ENCODE data around the gene PALB2. TPM values are rescaled to one million over a fixed set of nuclear protein-coding genes. Genes with fewer than 3 reads are reported as not detected.
A peak's percentile ranks its signal among the peaks of the same experiment; 100 is the strongest.

The PALB2 gene
- total RNA-seq, 4 donors from 2014 or later: 10.8 to 17.2 (median 14.0) TPM

- WGBS, 2 donors: 69 to 72% methylated on average over 4 of the region's 4 CpGs
- no peaks in the 10 kb centered on the region for H3K4me1 ChIP-seq
- intact Hi-C loops (cut with DNase I): no loop called here
- no peak overlapping the region for H3K4me3 ChIP-seq (replicated peaks in 1 of 3)
- TF ChIP-seq POLR2A (IDR thresholded peaks at IDR 0.05) (no peak), CTCF (IDR thresholded peaks at IDR 0.05) (no peak)
- no peaks in the 10 kb centered on the region for H3K9me3 ChIP-seq
- no peaks in the 10 kb centered on the region for H3K27me3 ChIP-seq
- peaks cover 6 to 11% of the 10 kb centered on the region in 2 donors for H3K36me3 ChIP-seq
- no peak for DNase-seq
- H3K27ac ChIP-seq: no peak overlapping the region
Measured at GRCh38 chr16:23608194-23608593, 32.9 kb downstream of the PALB2 start.

GRCh38 chr16:23607726-23608125 lies 33.4 kb downstream of the PALB2 start:
- WGBS, 2 donors: 79 to 90% methylated on average over 6 of the region's 6 CpGs
- H3K27me3 ChIP-seq: no peaks in the 10 kb centered on the region
- H3K4me3 ChIP-seq (replicated peaks in 1 of 3): no peak overlapping the region
- no peaks in the 10 kb centered on the region for H3K4me1 ChIP-seq
- DNase-seq: no peak
- H3K9me3 ChIP-seq: no peaks in the 10 kb centered on the region
- H3K36me3 ChIP-seq: peaks cover 6 to 13% of the 10 kb centered on the region in 2 donors
- intact Hi-C loops (cut with DNase I): no loop called here
- TF ChIP-seq CTCF (IDR thresholded peaks at IDR 0.05): no peak
- no peak for TF ChIP-seq POLR2A (IDR thresholded peaks at IDR 0.05)
- H3K27ac ChIP-seq: no peak overlapping the region

- peaks cover 8 to 14% of the 10 kb centered on the region in 2 donors for H3K4me1 ChIP-seq
- intact Hi-C loops (cut with DNase I): no loop called here
- no peak for TF ChIP-seq POLR2A (IDR thresholded peaks at IDR 0.05)
- TF ChIP-seq CTCF (IDR thresholded peaks at IDR 0.05): no peak
- no peaks in the 10 kb centered on the region for H3K27me3 ChIP-seq
- no peaks in the 10 kb centered on the region for H3K9me3 ChIP-seq
- H3K4me3 ChIP-seq (replicated peaks in 1 of 3): no peak overlapping the region
- 81 to 86% methylated on average over 11 of the region's 11 CpGs for WGBS, 2 donors
- no peak overlapping the region for H3K27ac ChIP-seq
- no peak for DNase-seq
- peaks cover 0 to 2% of the 10 kb centered on the region in 2 donors for H3K36me3 ChIP-seq
Measured at GRCh38 chr16:23597003-23597756, 43.9 kb downstream of the PALB2 start.

- intact Hi-C loops (cut with DNase I): no loop called here
- H3K27me3 ChIP-seq: no peaks in the 10 kb centered on the region
- peak within 1 kb of the TSS; percentile 28 to 67 (median 67) for H3K27ac ChIP-seq
- peak within 1 kb of the TSS; percentile 66 to 100 (median 69) for H3K4me3 ChIP-seq (replicated peaks in 1 of 3)
- TF ChIP-seq POLR2A (IDR thresholded peaks at IDR 0.05): peak in 1 of 2 donors; percentile 37
- TF ChIP-seq CTCF (IDR thresholded peaks at IDR 0.05): peak; percentile 72 to 100 (median 99)
- H3K4me1 ChIP-seq: peaks cover 8 to 14% of the 10 kb centered on the region in 2 donors
- 7 to 8% methylated on average over 12 to 19 of the region's 67 CpGs for WGBS, 2 donors
- H3K36me3 ChIP-seq: peaks cover 0 to 7% of the 10 kb centered on the region in 2 donors
- H3K9me3 ChIP-seq: no peaks in the 10 kb centered on the region
- peak; percentile 88 to 90 for DNase-seq
Measured at GRCh38 chr16:23595951-23596720, 45.0 kb downstream of the PALB2 start, which contains the start of gene NDUFAB1. Gene NDUFAB1 (minus strand): TSS chr16:23596316. CDS start chr16:23596290, 26 bp downstream.
